ENCODE results near the gene RNASEH2B.

Gene RNASEH2B

GRCh38 chr13:50908371-50908770 is 1.2 kb upstream of the RNASEH2B start:
- no peak for DNase-seq

DNA sequence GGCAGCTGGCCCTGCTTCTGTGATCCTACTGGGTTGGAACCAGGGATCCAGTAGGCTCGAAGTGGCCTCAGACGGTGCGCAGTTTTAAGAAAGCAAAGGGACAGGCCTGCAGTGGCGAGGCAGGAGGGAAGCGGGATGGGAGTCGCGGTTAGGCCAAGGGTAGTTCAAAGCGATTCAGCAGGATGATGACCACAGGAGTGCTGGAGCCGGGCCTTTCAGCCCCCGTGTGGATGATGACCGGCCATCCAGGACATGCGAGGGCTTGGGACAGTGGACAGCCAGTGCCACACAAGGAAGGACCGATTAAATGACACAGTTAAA is 854 bp downstream of the RNASEH2B start:
- peak in 1 of 2 donors; percentile 20 for DNase-seq

- peak in 1 of 2 donors; percentile 19 for DNase-seq
Observed at GRCh38 chr13:50911081-50911631, 1.6 kb downstream of the RNASEH2B start.

DNA sequence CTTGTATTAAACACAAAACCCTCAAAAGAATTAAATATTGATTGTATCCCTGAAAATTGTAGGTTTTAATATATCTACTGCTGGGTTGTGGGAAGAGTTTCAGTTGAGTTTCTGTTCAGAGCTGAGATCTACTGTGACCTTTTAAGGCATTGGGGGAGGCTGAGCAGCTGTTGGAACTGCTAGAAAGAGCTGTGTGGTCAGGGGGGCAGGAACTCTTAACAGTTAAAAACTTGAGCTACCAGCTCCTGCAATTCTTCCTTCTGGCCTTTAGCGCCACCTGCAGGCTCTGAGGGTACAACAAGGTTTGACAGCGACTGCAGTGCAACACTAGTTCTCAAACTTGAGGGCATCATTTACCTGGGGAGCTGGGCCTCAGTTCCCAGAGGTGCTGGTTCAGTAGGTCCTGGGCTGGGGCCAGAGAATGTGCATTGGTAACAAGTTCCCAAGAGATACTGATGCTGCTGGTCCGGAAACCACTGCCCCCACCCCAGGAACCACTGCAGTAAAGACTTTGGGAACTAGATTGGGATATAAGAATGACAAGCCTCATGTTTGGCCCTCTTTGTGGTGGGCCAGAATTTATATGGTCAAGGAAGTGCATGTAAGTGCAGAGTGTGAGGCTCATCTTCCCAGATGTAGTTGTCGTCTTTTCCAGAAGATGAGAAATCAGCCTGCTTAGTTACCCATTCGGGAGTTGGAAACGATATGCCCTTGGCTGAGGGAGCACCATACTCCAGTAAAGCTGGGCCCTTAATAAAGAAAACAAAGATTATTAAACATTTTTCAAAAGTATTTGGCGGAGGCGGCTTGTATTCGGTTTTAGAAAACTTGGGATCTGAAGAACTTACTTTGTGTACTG is 2.6 kb downstream of the RNASEH2B start:
- DNase-seq: peak; percentile 62 to 95

GRCh38 chr13:50912851-50913250 is 3.3 kb downstream of the RNASEH2B start:
- no peak for DNase-seq

- DNase-seq: no peak
Observed at GRCh38 chr13:50914176-50914700, 4.6 kb downstream of the RNASEH2B start.

GRCh38 chr13:50914848-50915247 is 5.3 kb downstream of the RNASEH2B start:
- DNase-seq: no peak

DNA sequence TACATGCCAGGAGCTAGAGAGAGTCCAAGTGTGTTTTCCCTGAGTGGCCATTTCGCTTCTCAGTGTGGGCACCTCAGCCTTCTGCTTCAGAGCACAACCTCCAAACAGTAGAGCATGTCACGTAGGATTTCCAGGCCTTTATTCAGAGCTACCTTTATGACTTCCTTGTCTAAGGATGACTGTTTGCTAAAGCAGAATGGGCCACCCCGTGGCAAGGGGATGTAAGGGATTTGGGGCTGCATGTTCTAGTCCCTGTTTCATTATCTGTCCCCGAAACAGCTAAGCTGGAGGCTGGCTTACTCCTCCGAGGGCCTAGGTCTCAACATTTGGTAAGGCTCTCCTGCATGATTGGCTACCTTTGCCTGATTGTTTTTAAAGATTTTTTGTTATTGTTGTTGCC is 6.0 kb downstream of the RNASEH2B start:
- no peak for DNase-seq

- DNase-seq: peak; percentile 64 to 70
Observed at GRCh38 chr13:50916701-50917184, 7.2 kb downstream of the RNASEH2B start.

GRCh38 chr13:50917572-50917971 is 8.0 kb downstream of the RNASEH2B start:
- DNase-seq: no peak

GRCh38 chr13:50918567-50918966 is 9.0 kb downstream of the RNASEH2B start:
- DNase-seq: no peak

DNA sequence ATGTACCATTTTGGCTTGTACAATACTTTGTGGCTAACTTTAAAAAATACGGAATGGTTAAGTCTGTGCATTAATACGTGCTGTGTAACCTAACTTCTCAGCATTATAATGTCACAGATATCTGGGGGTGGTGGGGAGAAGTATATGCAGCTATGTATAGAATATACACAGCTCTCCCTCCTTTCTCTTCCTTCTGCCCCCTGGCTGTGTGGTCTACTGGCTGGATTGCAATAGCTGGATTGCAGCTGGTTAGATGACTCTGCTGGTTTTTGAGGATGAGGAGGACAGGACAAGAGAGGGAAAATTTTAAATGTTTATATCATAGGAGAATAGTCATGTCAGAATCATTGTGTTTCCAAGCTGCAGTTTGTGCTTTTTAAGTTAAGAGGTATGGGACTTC is 9.7 kb downstream of the RNASEH2B start:
- DNase-seq: peak in 1 of 2 donors; percentile 14

GRCh38 chr13:50921706-50922105 is 12.1 kb downstream of the RNASEH2B start:
- no peak for DNase-seq

- DNase-seq: no peak
Observed at GRCh38 chr13:50923272-50923671, 13.7 kb downstream of the RNASEH2B start.

DNA sequence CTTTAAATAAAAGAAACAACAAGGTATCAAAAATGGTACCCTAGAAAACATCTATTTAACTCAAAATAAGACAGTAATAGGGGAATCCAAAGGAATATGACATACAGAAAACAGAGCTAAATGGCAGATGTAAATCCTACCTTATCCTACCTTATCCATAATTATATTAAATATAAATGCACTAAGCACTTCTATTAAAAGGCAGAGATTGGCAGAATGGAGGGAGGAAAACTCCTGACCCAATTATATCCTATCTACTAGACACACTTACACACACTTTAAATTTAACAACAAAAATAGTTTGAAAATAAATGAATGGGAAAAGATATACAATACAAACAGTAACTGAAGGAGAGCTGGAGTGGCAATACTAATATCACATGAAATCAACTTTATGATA is 14.4 kb downstream of the RNASEH2B start:
- no peak for DNase-seq

DNA sequence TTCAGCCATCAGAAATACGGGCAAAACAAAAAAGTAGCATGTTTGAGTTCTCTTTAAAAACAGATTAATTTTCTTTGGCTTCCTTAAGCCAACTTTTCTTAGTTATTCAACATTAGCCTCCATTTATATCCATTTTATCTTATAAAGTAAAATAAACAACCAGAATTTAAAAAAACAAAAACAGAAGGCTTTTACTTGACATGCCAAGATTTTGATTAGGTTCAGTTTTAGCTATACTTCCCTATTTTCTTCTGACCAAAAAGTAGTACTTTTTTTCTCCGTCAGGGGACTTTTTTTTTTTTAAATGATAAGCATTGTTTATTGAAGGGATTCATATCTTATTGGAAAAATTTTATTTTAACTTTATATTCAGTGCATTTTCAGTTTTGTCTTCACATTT is 18.1 kb downstream of the RNASEH2B start:
- no peak for DNase-seq

GRCh38 chr13:50928102-50928501 is 18.5 kb downstream of the RNASEH2B start:
- no peak for DNase-seq

DNA sequence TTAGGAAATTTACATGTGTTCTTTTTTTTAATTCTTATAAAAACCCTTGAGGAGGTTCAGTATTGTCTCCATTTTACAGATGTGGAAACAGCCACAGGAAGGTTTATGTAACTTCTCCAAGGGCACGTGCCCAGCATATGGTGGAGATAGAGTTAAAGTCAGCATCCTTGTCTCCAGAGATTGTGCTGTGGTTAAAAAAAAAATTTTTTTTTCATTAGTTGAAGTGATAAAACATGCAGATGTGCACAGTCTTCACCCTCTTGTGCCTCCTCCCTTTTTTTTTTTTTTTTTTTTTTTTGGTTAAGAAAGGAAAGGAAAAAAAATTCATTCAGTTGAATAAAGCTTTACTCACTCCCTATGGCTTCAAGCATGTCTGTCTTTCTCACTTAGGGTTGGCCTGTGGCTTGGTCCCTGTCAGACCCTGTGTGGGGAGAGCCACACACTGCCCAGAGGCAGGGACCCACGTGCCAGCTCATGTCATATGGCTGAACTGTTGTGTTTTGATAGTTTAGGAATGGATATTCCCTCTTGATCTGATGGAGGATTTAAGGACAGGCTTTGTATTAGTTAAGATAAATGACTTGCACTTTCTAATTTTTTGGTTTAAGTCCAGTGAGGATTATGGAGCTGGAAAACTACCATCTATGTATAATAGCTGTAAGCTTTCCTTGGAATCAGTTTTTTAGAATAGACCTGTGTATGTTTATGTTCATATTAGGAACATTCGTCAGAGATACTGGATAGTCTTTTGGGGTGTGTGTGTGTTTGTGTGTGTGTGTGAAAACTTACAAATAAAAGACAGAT is 19.3 kb downstream of the RNASEH2B start:
- DNase-seq: no peak

- DNase-seq: no peak
Observed at GRCh38 chr13:50932091-50932490, 22.5 kb downstream of the RNASEH2B start.

GRCh38 chr13:50934735-50935435 is 25.3 kb downstream of the RNASEH2B start:
- DNase-seq: no peak

DNA sequence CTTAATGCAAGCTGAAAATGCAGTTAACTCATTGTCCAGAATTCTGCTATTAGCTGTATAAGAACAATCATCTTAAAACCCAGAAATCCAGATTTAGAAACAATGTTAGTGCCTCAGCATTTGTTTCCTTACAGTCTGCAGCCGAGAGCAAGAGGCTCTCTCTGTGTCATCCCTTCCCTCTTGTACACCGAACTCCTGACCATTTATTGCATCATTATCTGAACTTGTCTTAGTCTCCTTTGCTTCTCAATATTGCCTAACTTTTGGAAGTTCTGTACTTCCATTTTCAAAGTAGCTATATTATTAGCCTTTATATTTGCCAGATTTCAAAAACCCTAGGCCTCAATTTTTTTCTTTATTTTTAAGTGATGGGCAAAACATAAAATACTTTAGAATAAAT is 27.1 kb downstream of the RNASEH2B start:
- DNase-seq: peak; percentile 79 to 93

- no peak for DNase-seq
Observed at GRCh38 chr13:50940509-50940908, 30.9 kb downstream of the RNASEH2B start.

DNA sequence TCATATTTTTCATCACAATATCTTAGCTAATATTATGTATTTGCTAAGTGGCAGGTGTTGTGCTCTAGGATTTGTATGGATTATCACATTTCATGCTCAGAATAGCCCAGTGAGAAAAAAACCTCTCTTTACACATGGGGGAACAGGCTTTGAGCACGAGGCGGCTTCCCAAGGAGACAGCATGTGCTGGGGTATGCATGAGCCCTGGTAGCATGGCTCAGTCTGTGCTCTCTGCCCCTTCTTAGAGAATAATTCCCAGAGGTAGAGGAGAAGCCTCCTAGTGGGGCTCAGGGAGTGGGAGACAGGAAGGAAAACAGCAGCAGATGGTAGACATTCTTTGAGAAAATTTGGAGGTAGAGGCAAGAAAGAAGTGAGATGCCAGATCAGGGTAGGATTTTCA is 31.6 kb downstream of the RNASEH2B start:
- no peak for DNase-seq

All from inflammatory macrophage treated with lipopolysaccharide for 1 hour (primary cell).